ENCODE data around the gene CENPX. TPM values are rescaled to one million over a fixed set of nuclear protein-coding genes. Genes with fewer than 3 reads are reported as not detected.

Gene CENPX
- total RNA-seq, 1 experiment from 2014 or later = 77.9 TPM

GRCh38 chr17:81990836-81991683 is 31.6 kb downstream of the CENPX start:
- H3K9ac ChIP-seq (ENCODE audit: extremely low read depth, insufficient read length, low read length) = no peak overlapping the region
- peak overlapping the region; percentile 20 to 94 (median 81); a peak in 6 of 7 replicates for H3K27ac Mint-ChIP-seq
- no peak overlapping the region for H3K18ac ChIP-seq (ENCODE audit: insufficient read length, low read depth, low read length)
- no peak overlapping the region for H3K23ac ChIP-seq (ENCODE audit: insufficient read length, low read depth, low read length)
- no peaks in the 10 kb centered on the region; the same call in 1 of the 2 replicates for H3K4me1 ChIP-seq (ENCODE audit: insufficient read depth, low read length)
- no peak overlapping the region for H2AFZ ChIP-seq (ENCODE audit: low read length)
- no peak overlapping the region for H4K8ac ChIP-seq (replicated peaks; ENCODE audit: insufficient read length, low read depth, low read length)
- TF ChIP-seq, protein P1, sequence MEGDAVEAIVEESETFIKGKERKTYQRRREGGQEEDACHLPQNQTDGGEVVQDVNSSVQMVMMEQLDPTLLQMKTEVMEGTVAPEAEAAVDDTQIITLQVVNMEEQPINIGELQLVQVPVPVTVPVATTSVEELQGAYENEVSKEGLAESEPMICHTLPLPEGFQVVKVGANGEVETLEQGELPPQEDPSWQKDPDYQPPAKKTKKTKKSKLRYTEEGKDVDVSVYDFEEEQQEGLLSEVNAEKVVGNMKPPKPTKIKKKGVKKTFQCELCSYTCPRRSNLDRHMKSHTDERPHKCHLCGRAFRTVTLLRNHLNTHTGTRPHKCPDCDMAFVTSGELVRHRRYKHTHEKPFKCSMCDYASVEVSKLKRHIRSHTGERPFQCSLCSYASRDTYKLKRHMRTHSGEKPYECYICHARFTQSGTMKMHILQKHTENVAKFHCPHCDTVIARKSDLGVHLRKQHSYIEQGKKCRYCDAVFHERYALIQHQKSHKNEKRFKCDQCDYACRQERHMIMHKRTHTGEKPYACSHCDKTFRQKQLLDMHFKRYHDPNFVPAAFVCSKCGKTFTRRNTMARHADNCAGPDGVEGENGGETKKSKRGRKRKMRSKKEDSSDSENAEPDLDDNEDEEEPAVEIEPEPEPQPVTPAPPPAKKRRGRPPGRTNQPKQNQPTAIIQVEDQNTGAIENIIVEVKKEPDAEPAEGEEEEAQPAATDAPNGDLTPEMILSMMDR (conservative IDR thresholded peaks at IDR 0.05) = no peak
- DNase-seq = no peak
- H3K14ac ChIP-seq (ENCODE audit: insufficient read depth, low read length) = no peak overlapping the region
- no peaks in the 10 kb centered on the region for H3K27me3 ChIP-seq (ENCODE audit: insufficient read depth, low read length)
- no peak overlapping the region for H2BK120ac ChIP-seq (ENCODE audit: low read depth, low read length, poor library complexity, severe bottlenecking)
- H2BK12ac ChIP-seq (ENCODE audit: insufficient read length, low read depth, low read length) = no peak overlapping the region
- no peak overlapping the region for H3K27ac ChIP-seq (ENCODE audit: insufficient read length, low read depth, low read length)
- no peaks in the 10 kb centered on the region for H3K9me3 Mint-ChIP-seq
- no peaks in the 10 kb centered on the region for H3K27me3 Mint-ChIP-seq (ENCODE audit: low read depth)
- H3K23me2 ChIP-seq (ENCODE audit: insufficient read length, low read depth, low read length, poor library complexity, severe bottlenecking) = no peaks in the 10 kb centered on the region
- no peak overlapping the region for H2BK5ac ChIP-seq (ENCODE audit: insufficient read length, low read length)
- H3K4me2 ChIP-seq (ENCODE audit: insufficient read depth, insufficient read length, low read length) = no peak overlapping the region
- no peak overlapping the region for H3K56ac ChIP-seq (ENCODE audit: insufficient read length, low read depth, low read length)
- peaks cover 21 to 37% of the 10 kb centered on the region in 2 experiments for H3K4me1 Mint-ChIP-seq
- H4K20me1 ChIP-seq (ENCODE audit: control insufficient read depth, insufficient read depth, insufficient read length) = no peaks in the 10 kb centered on the region
- H3K4me3 Mint-ChIP-seq = peak overlapping the region in 1 of 2 experiments; percentile 2; a peak in 1 of 5 replicates
- H2AK5ac ChIP-seq (ENCODE audit: insufficient read length, low read length) = no peak overlapping the region
- no peaks in the 10 kb centered on the region for H3K79me1 ChIP-seq (ENCODE audit: insufficient read depth, low read depth, low read length, poor library complexity, severe bottlenecking)
- H2BK15ac ChIP-seq (ENCODE audit: low read depth, low read length) = no peak overlapping the region
- WGBS (ENCODE audit: extremely low coverage, insufficient read length, low lambda C conversion rate) = no CpG with 5 or more reads among the region's 25 CpGs
- H3K4ac ChIP-seq (ENCODE audit: low read depth, low read length) = no peak overlapping the region
- no peak overlapping the region for H4K5ac ChIP-seq (ENCODE audit: insufficient read length, low read depth, low read length)
- H2BK20ac ChIP-seq (ENCODE audit: low read depth, low read length, poor library complexity, severe bottlenecking) = no peak overlapping the region
- peaks cover 0 to 26% (median 15%) of the 10 kb centered on the region in 3 experiments; a peak in 6 of 7 replicates for H3K36me3 Mint-ChIP-seq (ENCODE audit: insufficient read depth in 1 of 3, low read depth in 3 of 3)
- H3K79me2 ChIP-seq (ENCODE audit: insufficient read depth, low read length) = no peaks in the 10 kb centered on the region; the same call in 1 of the 2 replicates
- no peak overlapping the region for H3T11ph ChIP-seq (ENCODE audit: low read length)
- no peak overlapping the region for H4K91ac ChIP-seq (ENCODE audit: insufficient read length, low read depth, low read length)
- no peaks in the 10 kb centered on the region for H3K9me3 ChIP-seq (ENCODE audit: control insufficient read depth, low read depth, low read length)

Measured in H9 (cell line).